ENCODE results near the gene BLMH. TPM values are rescaled to one million over a fixed set of nuclear protein-coding genes. Genes with fewer than 3 reads are reported as not detected.

Gene BLMH
- total RNA-seq, 2 donors from 2014 or later: 84.7 to 92.0 TPM

- Mint-ChIP-seq H3K9me3 (no peaks in the 10 kb centered on the region), H3K27ac (no peak overlapping the region), H3K4me3 (no peak overlapping the region), H3K27me3 (ENCODE audit: insufficient read depth) (peaks cover 3% of the 10 kb centered on the region), H3K4me1 (peaks cover 20% of the 10 kb centered on the region), H3K36me3 (ENCODE audit: low read depth) (no peaks in the 10 kb centered on the region)
- TF ChIP-seq, protein P1, sequence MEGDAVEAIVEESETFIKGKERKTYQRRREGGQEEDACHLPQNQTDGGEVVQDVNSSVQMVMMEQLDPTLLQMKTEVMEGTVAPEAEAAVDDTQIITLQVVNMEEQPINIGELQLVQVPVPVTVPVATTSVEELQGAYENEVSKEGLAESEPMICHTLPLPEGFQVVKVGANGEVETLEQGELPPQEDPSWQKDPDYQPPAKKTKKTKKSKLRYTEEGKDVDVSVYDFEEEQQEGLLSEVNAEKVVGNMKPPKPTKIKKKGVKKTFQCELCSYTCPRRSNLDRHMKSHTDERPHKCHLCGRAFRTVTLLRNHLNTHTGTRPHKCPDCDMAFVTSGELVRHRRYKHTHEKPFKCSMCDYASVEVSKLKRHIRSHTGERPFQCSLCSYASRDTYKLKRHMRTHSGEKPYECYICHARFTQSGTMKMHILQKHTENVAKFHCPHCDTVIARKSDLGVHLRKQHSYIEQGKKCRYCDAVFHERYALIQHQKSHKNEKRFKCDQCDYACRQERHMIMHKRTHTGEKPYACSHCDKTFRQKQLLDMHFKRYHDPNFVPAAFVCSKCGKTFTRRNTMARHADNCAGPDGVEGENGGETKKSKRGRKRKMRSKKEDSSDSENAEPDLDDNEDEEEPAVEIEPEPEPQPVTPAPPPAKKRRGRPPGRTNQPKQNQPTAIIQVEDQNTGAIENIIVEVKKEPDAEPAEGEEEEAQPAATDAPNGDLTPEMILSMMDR (conservative IDR thresholded peaks at IDR 0.05): no peak
- Histone ChIP-seq H3K4me1 (ENCODE audit: control insufficient read depth, insufficient read depth, low read length) (peaks cover 16% of the 10 kb centered on the region), H3K9me3 (ENCODE audit: control insufficient read depth, low read length) (no peaks in the 10 kb centered on the region), H3K4me3 (ENCODE audit: low read length) (no peak overlapping the region), H3K36me3 (ENCODE audit: control insufficient read depth, insufficient read depth, low read length) (no peaks in the 10 kb centered on the region), H3K27me3 (ENCODE audit: control insufficient read depth, insufficient read depth, low read length, poor library complexity, severe bottlenecking) (no peaks in the 10 kb centered on the region), H3K27ac (ENCODE audit: low read depth, low read length) (no peak overlapping the region), H3K9ac (ENCODE audit: extremely low read depth, low read length, poor library complexity, severe bottlenecking) (no peak overlapping the region)
- no peak for DNase-seq
- 69 to 87% methylated on average over 8 to 9 of the region's 9 CpGs for WGBS, 2 experiments (ENCODE audit: insufficient coverage in 1 of 2, insufficient read length in 1 of 2)
Observed at GRCh38 chr17:30218799-30219198, 72.9 kb downstream of the BLMH start.

DNA sequence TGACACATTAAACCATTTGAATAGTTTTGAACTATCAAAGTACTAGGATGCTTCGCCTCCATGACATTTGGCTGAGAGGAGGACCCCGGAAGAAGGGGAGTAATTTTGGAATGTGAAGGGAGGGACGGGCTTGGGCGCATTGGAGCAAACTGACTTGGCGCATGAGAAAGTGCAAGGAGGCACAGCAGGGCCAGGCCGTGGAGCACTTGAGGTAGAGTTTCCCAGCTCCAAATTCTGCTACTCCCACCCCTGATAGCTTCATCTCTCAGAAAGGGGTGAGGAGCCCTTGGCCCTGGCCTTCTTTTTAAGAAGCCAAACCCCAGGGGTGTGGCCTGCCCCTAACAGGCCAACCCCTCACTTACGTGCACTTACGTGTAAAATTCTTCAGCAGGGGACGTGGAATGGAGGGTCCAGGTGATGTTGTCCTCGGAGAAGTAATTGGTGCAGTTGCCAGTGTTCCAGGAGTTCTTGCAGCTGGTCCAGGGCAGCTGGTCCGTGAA is 73.9 kb downstream of the BLMH start:
- Histone ChIP-seq H3K36me3 (ENCODE audit: control insufficient read depth, insufficient read depth, low read length) (no peaks in the 10 kb centered on the region), H3K27ac (ENCODE audit: low read depth, low read length) (no peak overlapping the region), H3K9ac (ENCODE audit: extremely low read depth, low read length, poor library complexity, severe bottlenecking) (no peak overlapping the region), H3K9me3 (ENCODE audit: control insufficient read depth, low read length) (no peaks in the 10 kb centered on the region), H3K4me3 (ENCODE audit: low read length) (no peak overlapping the region), H3K27me3 (ENCODE audit: control insufficient read depth, insufficient read depth, low read length, poor library complexity, severe bottlenecking) (no peaks in the 10 kb centered on the region), H3K4me1 (ENCODE audit: control insufficient read depth, insufficient read depth, low read length) (peaks cover 16% of the 10 kb centered on the region)
- 95% methylated on average over 10 to 11 of the region's 11 CpGs for WGBS, 2 experiments (ENCODE audit: insufficient coverage in 1 of 2, insufficient read length in 1 of 2)
- no peak overlapping the region for H3K4me3 Mint-ChIP-seq
- peaks cover 20% of the 10 kb centered on the region for H3K4me1 Mint-ChIP-seq
- DNase-seq: no peak
- no peak overlapping the region for H3K27ac Mint-ChIP-seq
- peaks cover 3% of the 10 kb centered on the region for H3K27me3 Mint-ChIP-seq (ENCODE audit: insufficient read depth)
- H3K9me3 Mint-ChIP-seq: no peaks in the 10 kb centered on the region
- TF ChIP-seq, protein P1 (conservative IDR thresholded peaks at IDR 0.05): no peak
- no peaks in the 10 kb centered on the region for H3K36me3 Mint-ChIP-seq (ENCODE audit: low read depth)

DNA sequence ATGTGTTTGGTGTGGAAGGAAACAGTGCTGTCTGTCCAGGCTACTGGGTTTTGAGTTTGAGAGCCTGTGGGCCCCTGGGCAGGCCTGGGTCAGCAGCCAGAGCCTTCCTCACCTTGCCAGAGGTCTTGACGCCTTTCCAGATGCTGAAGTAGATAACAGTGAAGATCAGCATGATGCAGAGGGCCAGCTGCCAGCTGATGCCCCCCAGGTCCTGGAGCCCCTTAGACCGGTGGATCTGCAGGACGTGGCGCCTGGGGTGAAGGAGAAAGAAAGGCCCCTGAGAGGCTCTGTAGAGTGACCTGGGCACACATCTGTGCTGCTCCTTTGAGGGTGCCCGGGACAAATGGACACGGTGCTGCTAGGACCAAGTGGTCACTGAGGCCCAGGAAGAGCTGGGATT is 74.7 kb downstream of the BLMH start:
- H3K4me3 ChIP-seq (ENCODE audit: low read length): no peak overlapping the region
- Mint-ChIP-seq H3K27ac (no peak overlapping the region), H3K4me3 (no peak overlapping the region), H3K36me3 (ENCODE audit: low read depth) (no peaks in the 10 kb centered on the region), H3K9me3 (no peaks in the 10 kb centered on the region), H3K27me3 (ENCODE audit: insufficient read depth) (peaks cover 3% of the 10 kb centered on the region), H3K4me1 (peaks cover 20% of the 10 kb centered on the region)
- H3K4me1 ChIP-seq (ENCODE audit: control insufficient read depth, insufficient read depth, low read length): peaks cover 16% of the 10 kb centered on the region
- H3K27ac ChIP-seq (ENCODE audit: low read depth, low read length): no peak overlapping the region
- no peaks in the 10 kb centered on the region for H3K36me3 ChIP-seq (ENCODE audit: control insufficient read depth, insufficient read depth, low read length)
- no peaks in the 10 kb centered on the region for H3K27me3 ChIP-seq (ENCODE audit: control insufficient read depth, insufficient read depth, low read length, poor library complexity, severe bottlenecking)
- no peaks in the 10 kb centered on the region for H3K9me3 ChIP-seq (ENCODE audit: control insufficient read depth, low read length)
- DNase-seq: no peak
- 93 to 100% methylated on average over 5 to 6 of the region's 6 CpGs for WGBS, 2 experiments (ENCODE audit: insufficient coverage in 1 of 2, insufficient read length in 1 of 2)
- H3K9ac ChIP-seq (ENCODE audit: extremely low read depth, low read length, poor library complexity, severe bottlenecking): no peak overlapping the region
- TF ChIP-seq, protein P1 (conservative IDR thresholded peaks at IDR 0.05): no peak

All from endodermal cell (in vitro differentiated cells).